Embryonic facial prominence (tissue), 1 donor: ENCODE data around the gene ING3.

ENCODE experiments used
- DNase-seq: peaks from one replicate; pipeline ENCODE4 v3.0.0-alpha.2; 2016; ENCODE audit errors: extremely low spot score

Gene ING3, protein sequence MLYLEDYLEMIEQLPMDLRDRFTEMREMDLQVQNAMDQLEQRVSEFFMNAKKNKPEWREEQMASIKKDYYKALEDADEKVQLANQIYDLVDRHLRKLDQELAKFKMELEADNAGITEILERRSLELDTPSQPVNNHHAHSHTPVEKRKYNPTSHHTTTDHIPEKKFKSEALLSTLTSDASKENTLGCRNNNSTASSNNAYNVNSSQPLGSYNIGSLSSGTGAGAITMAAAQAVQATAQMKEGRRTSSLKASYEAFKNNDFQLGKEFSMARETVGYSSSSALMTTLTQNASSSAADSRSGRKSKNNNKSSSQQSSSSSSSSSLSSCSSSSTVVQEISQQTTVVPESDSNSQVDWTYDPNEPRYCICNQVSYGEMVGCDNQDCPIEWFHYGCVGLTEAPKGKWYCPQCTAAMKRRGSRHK

DNA sequence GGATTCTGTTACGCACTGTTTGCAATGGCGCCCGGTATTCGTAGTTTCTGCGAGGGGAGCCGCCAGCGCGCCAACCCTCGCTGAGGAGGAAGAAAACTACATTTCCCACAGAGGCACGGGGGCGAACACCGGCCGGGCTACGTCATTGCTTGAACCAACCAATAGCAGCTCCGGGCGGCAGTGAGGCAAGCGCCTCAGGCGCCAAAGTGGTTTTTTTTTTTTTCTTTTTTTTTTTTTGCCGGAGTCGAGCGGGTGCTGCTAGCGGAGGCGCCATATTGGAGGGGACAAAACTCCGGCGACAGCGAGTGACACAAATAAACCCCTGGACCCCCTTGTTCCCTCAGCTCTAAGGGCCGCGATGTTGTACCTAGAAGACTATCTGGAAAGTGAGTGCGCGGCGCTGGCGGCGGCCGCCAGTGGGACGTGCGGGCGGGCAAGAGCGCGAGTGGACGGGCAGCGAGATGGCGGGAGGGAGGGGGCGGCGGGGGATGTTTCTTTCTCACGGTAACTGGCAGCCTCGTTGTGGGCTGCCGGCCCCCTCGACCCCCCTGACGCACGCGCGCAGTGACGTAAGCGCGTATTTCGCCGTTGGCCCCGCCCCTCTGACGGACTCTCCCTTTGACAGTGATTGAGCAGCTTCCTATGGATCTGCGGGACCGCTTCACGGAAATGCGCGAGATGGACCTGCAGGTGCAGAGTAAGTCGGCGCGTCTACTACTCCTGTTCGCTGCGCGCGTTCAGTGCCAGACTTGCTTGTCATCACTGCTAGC, at the start of gene ING3:
TSS of gene ING3 (plus strand) at position 239 of the 770 bp plus-strand sequence. CDS start at position 359, 120 bp downstream.
- peak; percentile 95 for DNase-seq

- DNase-seq = no peak
These were observed 35.1 kb upstream of the ING3 start for GRCh38 chr7:120915314-120916105.

GRCh38 chr7:120916121-120916520, 34.5 kb upstream of the ING3 start:
- DNase-seq = no peak

- no peak for DNase-seq
These were observed 34.0 kb upstream of the ING3 start for GRCh38 chr7:120916538-120916937.

DNA sequence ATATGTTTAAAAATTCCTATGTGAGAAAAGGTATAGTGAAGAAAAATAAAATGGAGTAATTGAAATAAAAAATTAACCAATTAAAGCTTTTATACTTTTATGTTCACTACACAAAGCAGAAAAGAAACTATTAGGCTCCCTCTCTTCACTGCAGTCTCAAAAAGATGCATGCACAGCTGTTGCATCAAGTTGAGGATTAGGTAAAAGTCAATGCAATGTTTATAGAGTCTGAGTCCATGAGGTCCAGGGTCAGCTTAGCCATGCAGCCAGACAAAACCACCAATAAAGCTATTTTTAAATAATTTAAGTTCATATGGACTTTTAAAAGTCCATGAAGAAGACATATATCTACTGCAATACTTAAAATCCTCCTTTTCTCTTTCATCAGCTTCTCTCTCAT, 31.1 kb upstream of the ING3 start:
- no peak for DNase-seq

DNA sequence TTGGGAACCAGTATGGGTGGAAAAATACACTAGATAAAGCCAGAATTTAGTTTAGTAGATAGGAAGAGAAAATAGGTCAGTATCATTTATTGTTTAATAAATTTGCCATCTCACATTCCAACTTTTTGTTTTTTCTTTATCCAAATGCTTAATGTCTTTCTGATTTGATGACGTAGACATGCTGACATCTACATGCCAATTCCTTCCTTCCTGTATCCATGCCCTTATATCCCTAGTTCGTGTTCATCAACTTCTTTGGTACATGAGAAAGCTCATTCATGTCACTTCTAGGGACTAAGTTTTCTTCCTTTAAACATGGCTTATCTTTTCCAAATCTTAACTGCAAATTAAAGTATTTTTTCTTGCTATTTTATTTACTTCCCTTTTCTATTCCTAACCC, 30.5 kb upstream of the ING3 start:
- no peak for DNase-seq

GRCh38 chr7:120920591-120921274, 29.8 kb upstream of the ING3 start:
- DNase-seq = no peak

DNA sequence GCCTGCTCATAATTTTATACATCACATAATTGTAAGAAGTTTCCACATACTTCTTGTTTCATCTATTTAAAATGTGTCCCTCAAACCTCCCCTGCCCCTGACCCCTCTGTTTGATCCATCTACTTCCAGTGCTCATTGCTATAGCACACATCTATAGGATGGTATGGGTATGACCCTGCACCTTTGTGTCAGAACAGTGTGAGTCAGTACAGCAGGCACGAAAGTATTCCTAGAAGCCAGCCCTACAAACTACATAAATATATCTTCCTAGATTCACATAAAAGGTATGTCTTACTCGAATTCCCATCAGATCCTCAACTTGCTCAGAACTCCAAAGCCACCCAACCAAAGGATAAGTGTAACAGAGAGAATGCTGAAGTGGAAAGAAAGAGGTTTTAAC, 25.7 kb upstream of the ING3 start:
- DNase-seq = no peak

DNA sequence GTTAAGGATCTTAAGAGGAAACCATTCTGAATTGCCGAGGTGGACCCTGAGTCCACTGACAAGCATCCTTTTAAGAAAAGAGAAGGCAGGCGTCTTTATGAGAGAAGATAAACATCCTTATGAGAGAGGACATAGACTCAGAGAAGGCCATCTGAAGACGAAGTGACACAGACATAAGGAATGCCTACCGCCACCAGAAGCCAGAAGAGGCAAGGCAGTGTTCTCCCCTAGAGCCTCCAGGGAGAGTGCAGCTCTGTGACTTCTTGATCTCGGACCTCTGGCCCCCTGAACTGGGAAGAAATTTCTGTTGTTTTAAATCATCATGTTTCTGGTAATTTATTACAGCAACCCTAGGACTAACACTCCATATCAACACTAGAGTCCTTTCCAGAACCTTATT, 25.2 kb upstream of the ING3 start:
- no peak for DNase-seq

GRCh38 chr7:120926943-120927346, 23.6 kb upstream of the ING3 start:
- DNase-seq = no peak

GRCh38 chr7:120927454-120928103, 23.0 kb upstream of the ING3 start:
- DNase-seq = no peak

- DNase-seq = no peak
These were observed 19.3 kb upstream of the ING3 start for GRCh38 chr7:120931243-120931642.

- DNase-seq = no peak
These were observed 17.1 kb upstream of the ING3 start for GRCh38 chr7:120933475-120933874.

DNA sequence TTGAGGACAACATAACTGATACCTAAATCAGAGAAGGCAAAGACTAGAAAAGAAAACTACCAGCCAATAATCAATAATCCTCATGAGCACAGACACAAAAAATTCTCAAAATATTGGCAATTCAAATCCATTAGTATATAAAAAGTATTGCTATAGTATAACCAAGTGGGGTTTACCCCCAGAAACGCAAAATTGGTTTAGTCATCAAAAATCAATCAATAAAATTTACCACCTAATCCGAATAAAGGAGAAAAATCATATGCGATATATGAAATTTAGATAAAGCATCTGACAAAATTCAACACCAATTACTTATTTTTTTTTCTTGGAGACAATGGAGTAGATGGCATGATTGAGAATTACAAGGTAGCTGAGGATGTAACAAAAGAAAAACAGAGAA, 11.2 kb upstream of the ING3 start:
- no peak for DNase-seq

DNA sequence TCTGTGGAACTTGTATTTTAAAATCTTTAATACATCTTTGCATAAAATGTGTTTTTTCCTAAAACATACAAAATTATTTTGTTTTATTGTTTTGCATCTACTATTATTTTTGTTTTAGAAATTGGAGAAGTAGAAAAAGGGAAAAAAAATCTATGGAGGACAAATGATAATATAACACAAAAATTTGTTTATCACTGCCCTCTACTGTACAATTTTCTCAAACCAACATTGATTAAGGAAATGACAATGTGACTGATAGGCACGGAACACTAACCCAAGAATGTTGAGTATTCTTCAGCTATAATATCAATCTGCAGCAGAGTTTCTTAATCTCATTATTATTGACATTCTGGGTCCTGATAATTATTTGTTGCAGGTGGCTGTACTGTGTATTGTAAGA, 9.5 kb upstream of the ING3 start:
- DNase-seq = no peak

DNA sequence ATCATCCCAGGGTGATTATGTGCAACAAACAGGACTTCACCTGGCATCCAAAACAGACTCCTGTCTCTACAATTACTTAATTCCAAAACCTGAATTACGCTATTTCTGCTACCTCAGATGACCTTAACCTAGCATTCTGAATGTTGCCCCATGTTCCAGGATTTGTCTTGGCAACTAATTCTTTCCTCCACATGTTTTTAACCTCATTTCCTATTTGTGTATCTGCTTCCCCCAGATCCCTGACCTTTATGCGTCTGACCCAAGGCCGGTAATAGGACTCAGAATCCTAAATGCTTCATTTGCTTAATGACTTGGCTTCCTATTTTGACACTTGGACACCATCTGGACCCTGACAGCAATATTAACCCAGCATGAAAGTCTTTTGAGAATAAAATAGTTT, 8.7 kb upstream of the ING3 start:
- no peak for DNase-seq

DNA sequence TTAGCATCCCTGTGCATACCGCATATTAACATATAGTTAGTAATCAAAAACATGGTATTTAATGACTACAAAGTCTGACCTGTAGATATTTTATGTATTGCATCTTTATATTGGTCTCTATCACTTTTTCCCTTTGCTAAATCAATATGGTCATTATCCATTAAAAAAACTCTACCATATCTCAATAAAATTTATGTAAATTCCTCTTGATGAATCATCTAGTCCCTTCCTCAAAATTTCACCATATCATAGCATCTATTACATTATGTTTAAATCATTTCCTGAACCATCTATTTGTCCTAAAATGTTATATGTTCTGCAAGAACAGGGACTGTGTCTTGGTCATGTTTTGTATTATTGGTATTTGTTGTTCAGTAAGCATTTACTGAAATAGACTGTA, 7.7 kb upstream of the ING3 start:
- no peak for DNase-seq

DNA sequence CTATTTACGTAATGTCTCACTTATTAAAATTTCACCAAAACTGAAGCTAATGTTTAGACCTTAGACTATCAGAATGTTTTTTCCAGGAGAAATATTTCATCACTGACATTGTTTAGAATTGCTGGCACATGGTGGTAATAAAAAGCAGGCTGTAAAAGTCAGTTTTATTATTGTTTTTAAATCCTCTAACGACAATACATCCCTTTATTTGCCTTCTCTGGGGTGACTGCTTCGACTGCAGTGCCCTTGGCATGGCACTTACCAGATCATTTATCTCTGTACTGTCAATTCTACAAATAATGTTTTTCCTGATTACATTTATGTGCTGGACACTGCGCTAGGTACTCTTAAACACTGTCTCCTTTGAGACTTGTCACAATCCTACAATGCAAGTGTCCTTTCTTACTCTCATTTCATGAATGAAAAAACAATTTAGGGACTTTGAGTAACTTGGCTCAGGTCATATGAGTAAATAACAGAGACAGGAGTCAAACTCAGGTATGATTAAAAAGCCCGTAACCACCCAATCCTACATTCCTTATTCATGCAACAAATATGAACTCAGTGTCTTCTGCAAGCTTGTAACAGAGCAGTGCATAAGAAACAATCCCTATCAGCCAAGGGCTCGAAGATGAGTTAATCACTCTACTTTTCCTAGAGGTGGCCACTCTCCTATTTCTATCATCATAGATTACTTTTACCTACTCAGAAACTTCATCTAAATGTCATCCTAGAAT, 5.6 kb upstream of the ING3 start:
- no peak for DNase-seq

GRCh38 chr7:120947980-120948379, 2.6 kb upstream of the ING3 start:
- DNase-seq = no peak

- no peak for DNase-seq
These were observed 1.1 kb upstream of the ING3 start for GRCh38 chr7:120949393-120949911.
